Cardiac fibroblast (primary cell): ENCODE results near the gene CNTNAP5.

Experiments
- DNase-seq, 2 donors: peaks; one replicate each; pipeline versions ENCODE4 v3.0.0 to v3.0.0-alpha.2; 2010; ENCODE audit warnings: low read depth in 2 of 2
- H3K4me3 ChIP-seq, 2 donors: replicated peaks in 1 of 2; 1 replicate in 1 of 2; 2 replicates in 1 of 2; pipeline ENCODE4 v1.5.1; 2011; ENCODE audit warnings: low read depth in 2 of 2, low read length in 2 of 2, mild to moderate bottlenecking in 2 of 2, moderate library complexity in 1 of 2
- CTCF ChIP-seq: IDR thresholded peaks from one replicate; pipeline ENCODE4 v1.5.1; 2011; ENCODE audit warnings: low read depth, mild to moderate bottlenecking, low read length, inconsistent platforms

The CNTNAP5 gene

GRCh38 chr2:124024561-124025170, 421 bp upstream of the CNTNAP5 start:
- no peak for DNase-seq
- peak overlapping the region; percentile 27 to 35 for H3K4me3 ChIP-seq
- no peak for TF ChIP-seq CTCF

GRCh38 chr2:124025891-124026434, 876 bp downstream of the CNTNAP5 start:
- TF ChIP-seq CTCF = no peak
- H3K4me3 ChIP-seq = no peak overlapping the region
- no peak for DNase-seq

- TF ChIP-seq CTCF = no peak
- H3K4me3 ChIP-seq = no peak overlapping the region
- no peak for DNase-seq
These were observed 1.4 kb downstream of the CNTNAP5 start for GRCh38 chr2:124026503-124026902.

- DNase-seq = peak; percentile 75 to 78
- peak; percentile 65 for TF ChIP-seq CTCF
- no peak overlapping the region for H3K4me3 ChIP-seq
These were observed 2.1 kb downstream of the CNTNAP5 start for GRCh38 chr2:124027182-124027581.

GRCh38 chr2:124032799-124033198, 7.7 kb downstream of the CNTNAP5 start:
- TF ChIP-seq CTCF = no peak
- no peak overlapping the region for H3K4me3 ChIP-seq

GRCh38 chr2:124034265-124034664, 9.2 kb downstream of the CNTNAP5 start:
- H3K4me3 ChIP-seq = no peak overlapping the region
- no peak for TF ChIP-seq CTCF
- no peak for DNase-seq

More at GRCh38 chr2:124032799-124033198, 7.7 kb downstream of the CNTNAP5 start:
- no peak for DNase-seq

GRCh38 chr2:124035001-124035400, 9.9 kb downstream of the CNTNAP5 start:
- peak in 1 of 2 donors; percentile 5 for DNase-seq
- H3K4me3 ChIP-seq = no peak overlapping the region
- no peak for TF ChIP-seq CTCF
